Muscle layer of colon (tissue), 2 donors: Measurements from ENCODE around the gene NIN.
"Not testable (repeated sequence)": the region's sequence is repeated elsewhere in the genome, so short reads cannot be mapped to it uniquely, and the experiment has no call there.

Experiments used
- H3K27ac ChIP-seq: one replicate; pipeline ENCODE4 v1.7.0; 2013; ENCODE audit warnings: low read depth, mild to moderate bottlenecking, low read length, moderate library complexity
- H3K27me3 ChIP-seq, 2 donors: one replicate each; pipeline ENCODE4 v1.7.0; 2013; ENCODE audit warnings: low read length in 2 of 2, mild to moderate bottlenecking in 2 of 2; ENCODE audit not compliant: insufficient read depth in 2 of 2, control insufficient read depth in 1 of 2
- H3K36me3 ChIP-seq: one replicate; pipeline ENCODE4 v1.7.0; 2013; ENCODE audit warnings: mild to moderate bottlenecking, low read length; ENCODE audit not compliant: insufficient read depth
- H3K4me1 ChIP-seq: one replicate; pipeline ENCODE4 v1.7.0; 2013; ENCODE audit warnings: mild to moderate bottlenecking, low read length; ENCODE audit not compliant: insufficient read depth
- H3K4me3 ChIP-seq, 2 donors: one replicate each; pipeline ENCODE4 v1.7.0; 2013; ENCODE audit warnings: low read length in 2 of 2, low read depth in 1 of 2, mild to moderate bottlenecking in 1 of 2, moderate library complexity in 1 of 2
- H3K9ac ChIP-seq: one replicate; pipeline ENCODE4 v1.7.0; 2013; ENCODE audit warnings: low read length
- H3K9me3 ChIP-seq: one replicate; pipeline ENCODE4 v1.7.0; 2013; ENCODE audit warnings: mild to moderate bottlenecking, low read length
- donor health status: abdominal sarcoma.
- donor health status: Adenocarcinoma of cecum.

NIN gene

DNA sequence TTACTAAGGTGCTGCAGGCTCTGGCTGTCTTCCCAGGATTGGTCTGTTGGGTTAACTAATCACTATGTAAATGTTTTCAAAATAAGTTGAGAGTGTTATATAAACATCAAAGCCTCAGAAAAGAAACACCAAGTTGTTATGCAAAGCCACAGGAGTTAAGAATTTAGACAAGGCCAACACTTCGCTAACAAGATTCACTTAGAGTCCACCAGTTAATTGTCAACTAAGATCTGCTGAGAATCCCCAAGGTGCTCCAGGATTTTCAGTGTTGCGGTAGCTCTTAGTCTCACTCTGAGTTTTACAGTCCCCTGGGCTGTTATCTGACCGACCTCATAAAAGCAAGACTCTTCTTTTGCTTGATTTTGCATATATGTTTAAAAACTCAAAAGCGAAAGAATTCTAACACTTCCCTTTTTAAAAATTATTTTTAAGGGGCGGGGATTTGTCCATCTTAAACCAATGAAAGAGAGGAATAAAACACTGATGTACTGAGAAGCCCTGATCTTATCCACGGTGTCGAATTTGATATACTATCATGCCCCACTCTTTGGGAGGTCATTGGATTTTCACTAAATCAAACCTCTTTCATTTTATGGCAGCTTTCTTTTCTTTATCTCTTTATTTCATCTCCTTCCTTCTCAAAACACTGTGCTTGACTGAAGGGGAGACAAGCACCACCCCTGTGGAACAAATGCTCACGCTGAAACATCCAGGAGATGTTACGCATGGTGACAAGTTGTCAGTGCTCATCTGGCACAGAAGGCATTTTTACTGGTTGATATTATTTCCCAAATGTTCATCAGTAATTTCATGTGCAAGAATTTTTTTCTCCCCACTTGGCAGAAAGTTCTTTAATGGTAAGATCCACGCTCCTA is 7.0 kb downstream of the NIN start:
- H3K4me3 ChIP-seq: peak overlapping the region in 1 of 2 donors; percentile 24
- H3K4me1 ChIP-seq: peaks cover 18% of the 10 kb centered on the region
- no peaks in the 10 kb centered on the region for H3K36me3 ChIP-seq
- H3K27me3 ChIP-seq: no peaks in the 10 kb centered on the region
- H3K9me3 ChIP-seq: no peaks in the 10 kb centered on the region
- H3K27ac ChIP-seq: no peak overlapping the region
- H3K9ac ChIP-seq: no peak overlapping the region

DNA sequence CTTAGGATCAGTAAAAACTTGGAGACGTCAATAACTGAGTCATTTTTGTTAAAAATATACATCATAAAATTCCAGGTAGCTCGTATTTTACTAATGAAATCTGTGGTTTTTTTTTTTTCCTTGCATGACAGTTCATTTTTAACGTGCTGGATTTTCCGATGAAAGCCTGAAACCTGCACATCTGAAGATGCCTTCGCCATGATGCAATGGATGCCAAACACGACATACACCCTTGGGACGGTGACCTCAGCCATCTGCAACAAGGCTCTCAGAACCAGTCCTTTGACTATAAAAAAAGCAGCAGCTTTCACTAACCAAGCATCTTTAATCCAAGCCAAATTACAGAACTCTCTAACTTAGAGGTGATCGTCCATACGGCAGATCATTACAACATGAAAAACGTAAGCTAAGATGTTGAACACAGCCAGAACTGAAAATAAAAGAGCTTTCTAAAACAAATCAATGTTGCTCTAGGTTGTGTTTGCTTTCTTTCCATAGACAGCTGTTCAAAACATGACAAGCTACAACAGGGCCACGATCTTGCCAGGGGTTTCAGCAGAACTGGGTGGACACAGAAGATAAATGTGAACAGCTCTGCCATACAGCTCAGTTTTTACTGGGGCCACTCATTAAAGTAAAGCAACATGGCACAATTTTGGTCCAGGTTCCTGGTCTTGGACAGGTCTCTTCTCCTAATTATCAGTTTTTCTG is 7.8 kb downstream of the NIN start:
- no peaks in the 10 kb centered on the region for H3K9me3 ChIP-seq
- no peaks in the 10 kb centered on the region for H3K27me3 ChIP-seq
- H3K4me3 ChIP-seq: no peak overlapping the region
- peaks cover 17% of the 10 kb centered on the region for H3K4me1 ChIP-seq
- no peaks in the 10 kb centered on the region for H3K36me3 ChIP-seq
- no peak overlapping the region for H3K9ac ChIP-seq
- H3K27ac ChIP-seq: no peak overlapping the region

DNA sequence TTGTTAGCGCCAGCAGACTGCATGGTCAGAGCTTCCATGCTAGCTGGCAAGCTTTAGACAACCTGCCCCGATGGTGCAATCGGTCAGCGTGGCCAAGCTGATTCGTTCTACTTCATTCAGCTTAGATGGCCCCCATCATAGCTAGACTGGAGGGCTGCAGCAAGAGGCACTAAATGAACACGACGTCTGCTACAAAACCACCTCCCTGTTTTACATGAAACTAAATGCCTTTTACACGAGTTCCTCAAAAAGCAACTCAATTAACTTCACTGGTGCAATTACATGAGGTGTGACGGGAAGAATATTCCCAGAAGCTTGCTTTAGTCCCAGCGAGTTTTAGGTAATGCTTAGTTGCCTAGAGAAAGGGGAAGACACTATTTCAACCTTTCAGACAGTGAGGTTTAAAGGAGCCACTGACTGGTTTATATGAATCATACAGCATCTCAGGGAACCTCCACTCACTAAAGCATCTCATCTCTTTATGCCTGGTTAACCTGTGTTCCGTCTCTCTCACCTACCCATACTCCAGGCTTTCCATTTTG is 8.4 kb downstream of the NIN start:
- no peaks in the 10 kb centered on the region for H3K36me3 ChIP-seq
- H3K9me3 ChIP-seq: no peaks in the 10 kb centered on the region
- H3K27ac ChIP-seq: no peak overlapping the region
- no peak overlapping the region for H3K9ac ChIP-seq
- no peaks in the 10 kb centered on the region for H3K27me3 ChIP-seq
- peaks cover 17% of the 10 kb centered on the region for H3K4me1 ChIP-seq
- H3K4me3 ChIP-seq: no peak overlapping the region

DNA sequence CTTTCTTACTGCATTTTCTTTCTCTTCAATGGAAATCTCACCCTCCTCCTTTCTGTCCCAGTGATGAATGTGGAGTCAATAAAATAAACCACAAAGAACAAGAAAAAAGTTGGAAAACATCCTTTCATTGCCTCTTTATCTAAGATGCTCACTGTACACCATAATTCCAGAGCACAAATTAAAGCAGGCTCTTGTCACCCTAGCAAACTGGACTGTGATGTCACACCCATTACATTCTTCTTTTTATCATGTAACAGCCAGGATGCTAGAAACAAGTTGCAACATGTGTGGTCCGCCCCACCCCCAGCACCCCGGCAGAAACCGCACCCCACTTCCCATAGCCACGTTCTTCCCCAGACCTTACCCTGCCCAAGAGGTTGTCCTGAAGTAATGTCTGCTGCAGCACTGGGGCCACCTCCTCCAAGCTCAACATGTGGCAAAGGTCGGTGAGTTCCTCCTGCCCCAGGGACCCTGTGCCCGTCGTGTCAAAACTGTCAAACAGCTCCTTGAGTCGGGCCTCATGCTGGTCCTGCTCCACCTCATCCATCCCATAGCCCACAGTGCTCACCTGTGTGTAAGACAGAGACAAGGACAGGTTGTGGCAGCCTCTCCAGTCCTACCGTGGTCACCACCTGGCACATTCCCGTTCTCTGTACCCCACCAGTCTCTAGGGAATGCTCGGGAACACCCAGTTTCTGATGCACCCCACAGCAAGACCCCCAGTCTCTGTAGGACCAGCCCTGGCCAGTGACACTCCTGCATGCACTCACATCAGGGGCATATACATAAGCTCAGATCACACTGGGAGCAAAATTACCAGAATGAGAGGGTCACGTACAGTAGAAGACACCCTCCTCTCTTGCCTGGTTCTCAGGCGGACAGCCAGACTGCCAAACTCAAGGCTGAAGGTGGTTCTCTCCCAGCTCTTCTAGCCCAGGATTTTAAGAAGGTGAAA is 9.2 kb downstream of the NIN start:
- Histone ChIP-seq H3K4me3 (no peak overlapping the region), H3K27ac (no peak overlapping the region), H3K9ac (no peak overlapping the region), H3K36me3 (no peaks in the 10 kb centered on the region), H3K9me3 (no peaks in the 10 kb centered on the region), H3K27me3 (no peaks in the 10 kb centered on the region), H3K4me1 (peaks cover 17% of the 10 kb centered on the region)

DNA sequence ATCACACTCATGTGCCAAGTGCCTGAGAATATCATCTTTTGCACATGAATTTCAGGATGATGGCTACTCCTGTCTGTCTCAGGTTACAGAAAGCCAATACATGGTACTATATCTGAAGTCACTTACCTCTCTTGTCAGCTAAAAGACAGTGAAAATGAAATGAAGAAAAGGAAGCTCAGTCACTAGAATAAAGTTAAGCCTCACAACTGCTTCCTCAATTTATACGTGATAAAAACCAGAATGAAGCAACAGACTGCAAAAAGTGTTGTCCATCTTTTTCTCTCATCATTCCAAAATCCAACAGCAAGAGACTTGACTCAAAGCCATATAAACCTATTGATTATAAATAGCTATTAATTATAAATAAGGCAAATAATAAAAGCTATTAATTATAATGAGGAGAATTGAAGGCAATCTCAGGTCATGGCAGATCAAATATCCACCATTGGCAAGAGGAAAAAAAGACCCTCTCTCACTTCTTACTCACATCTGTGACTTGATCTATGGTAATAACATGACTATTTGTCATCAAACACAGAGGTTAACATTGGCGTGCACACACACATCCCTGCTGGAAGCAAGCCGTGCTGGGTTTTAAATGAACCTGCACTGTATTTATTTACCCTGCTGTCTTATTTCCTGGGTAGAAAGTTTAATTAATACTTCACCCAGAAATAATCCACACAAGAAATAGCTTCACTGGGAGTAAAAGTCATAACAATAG is 10.0 kb downstream of the NIN start:
- Histone ChIP-seq H3K4me1 (peaks cover 17% of the 10 kb centered on the region), H3K9me3 (no peaks in the 10 kb centered on the region)

DNA sequence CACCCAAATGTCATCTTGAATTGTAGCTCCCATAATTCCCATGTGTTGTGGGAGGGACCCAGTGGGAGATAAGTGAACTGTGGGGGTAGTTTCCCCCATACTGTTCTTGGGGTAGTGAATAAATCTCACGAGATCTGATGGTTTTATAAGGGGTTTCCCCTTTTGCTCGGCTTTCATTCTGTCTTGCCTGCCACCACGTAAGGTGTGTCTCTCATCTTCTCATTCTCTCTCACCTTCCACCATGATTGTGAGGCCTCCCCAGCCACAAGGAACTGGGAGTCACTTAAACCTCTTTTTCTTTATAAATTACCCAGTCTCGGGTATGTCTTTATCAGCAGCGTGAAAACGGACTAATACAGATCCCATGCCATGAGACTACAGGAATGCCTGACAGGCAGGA is 11.7 kb downstream of the NIN start:
- not testable (repeated sequence) for H3K36me3 ChIP-seq, H3K9me3 ChIP-seq, H3K27ac ChIP-seq, H3K9ac ChIP-seq, H3K27me3 ChIP-seq, H3K4me3 ChIP-seq
- peaks cover 17% of the 10 kb centered on the region for H3K4me1 ChIP-seq

More for the DNA sequence above, 10.0 kb downstream of the NIN start:
- H3K36me3 ChIP-seq: no peaks in the 10 kb centered on the region
- H3K4me3 ChIP-seq: no peak overlapping the region
- H3K27ac ChIP-seq: no peak overlapping the region
- no peaks in the 10 kb centered on the region for H3K27me3 ChIP-seq
- no peak overlapping the region for H3K9ac ChIP-seq

DNA sequence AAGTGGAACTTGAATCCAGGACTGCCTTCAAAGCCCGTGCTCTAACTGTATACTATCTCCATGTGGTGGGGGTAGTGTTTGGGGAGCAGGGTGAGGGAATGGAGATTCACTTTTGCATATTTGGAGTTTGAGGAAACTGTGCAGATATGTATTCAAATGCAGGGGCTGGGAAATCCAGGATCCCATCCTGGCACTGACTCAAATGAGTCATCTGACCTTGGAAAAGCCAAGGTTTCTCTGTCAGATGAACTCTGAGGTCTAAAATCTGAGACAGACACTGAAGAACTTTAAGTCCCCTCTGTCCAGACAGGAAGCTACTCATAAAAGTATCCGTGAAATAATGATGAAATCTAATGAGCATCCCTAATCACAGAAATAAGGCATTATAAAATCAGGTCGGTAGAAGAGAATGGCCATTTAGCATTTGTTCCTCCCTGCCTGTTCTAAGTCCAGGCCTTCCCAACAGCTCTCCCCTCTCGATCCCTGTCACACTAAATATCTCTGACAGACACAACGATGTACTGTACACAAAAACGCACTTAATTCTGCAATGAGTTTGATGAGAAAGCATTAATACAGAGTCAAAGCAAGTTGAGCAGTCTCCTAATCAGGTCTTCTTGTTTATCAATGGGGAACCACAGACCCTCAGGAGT is 14.4 kb downstream of the NIN start:
- Histone ChIP-seq H3K4me3 (no peak overlapping the region), H3K9ac (no peak overlapping the region), H3K27ac (no peak overlapping the region), H3K4me1 (no peaks in the 10 kb centered on the region), H3K9me3 (no peaks in the 10 kb centered on the region), H3K36me3 (no peaks in the 10 kb centered on the region), H3K27me3 (no peaks in the 10 kb centered on the region)

DNA sequence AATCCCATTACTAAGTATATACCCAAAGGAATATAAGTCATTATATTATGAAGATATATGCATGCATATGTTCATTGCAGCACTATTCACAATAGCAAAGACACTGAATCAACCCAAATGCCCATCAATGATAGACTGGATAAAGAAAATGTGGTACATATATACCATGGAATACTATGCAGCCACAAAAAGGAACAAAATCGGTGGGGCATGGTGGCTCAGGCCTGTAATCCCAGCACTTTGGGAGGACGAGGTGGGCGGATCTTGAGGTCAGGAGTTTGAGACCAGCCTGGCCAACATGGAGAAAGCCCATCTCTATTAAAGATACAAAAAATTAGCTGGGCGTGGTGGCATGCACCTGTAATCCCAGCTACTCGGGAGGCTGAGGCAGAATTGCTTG is 15.4 kb downstream of the NIN start:
- not testable (repeated sequence) for H3K4me1 ChIP-seq, H3K9ac ChIP-seq, H3K36me3 ChIP-seq, H3K27ac ChIP-seq, H3K4me3 ChIP-seq, H3K27me3 ChIP-seq, H3K9me3 ChIP-seq

DNA sequence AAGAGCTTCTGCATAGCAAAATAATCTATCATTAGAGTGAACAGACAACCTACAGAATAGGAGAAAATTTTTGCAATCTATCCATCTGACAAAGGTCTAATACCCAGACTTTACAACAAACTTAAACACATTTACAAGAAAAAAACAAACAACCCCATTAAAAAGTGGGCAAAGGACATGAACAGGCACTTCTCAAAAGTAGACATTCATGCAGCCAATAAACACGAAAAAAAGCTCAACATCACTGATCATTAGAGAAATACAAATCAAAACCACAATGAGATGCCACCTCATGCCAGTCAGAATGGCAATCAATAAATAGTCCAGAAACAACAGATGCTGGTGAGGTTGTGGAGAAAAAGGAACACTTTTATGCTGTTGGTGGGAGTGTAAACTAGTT is 15.9 kb downstream of the NIN start:
- not testable (repeated sequence) for H3K9ac ChIP-seq, H3K9me3 ChIP-seq, H3K4me3 ChIP-seq, H3K27me3 ChIP-seq, H3K27ac ChIP-seq, H3K4me1 ChIP-seq, H3K36me3 ChIP-seq

DNA sequence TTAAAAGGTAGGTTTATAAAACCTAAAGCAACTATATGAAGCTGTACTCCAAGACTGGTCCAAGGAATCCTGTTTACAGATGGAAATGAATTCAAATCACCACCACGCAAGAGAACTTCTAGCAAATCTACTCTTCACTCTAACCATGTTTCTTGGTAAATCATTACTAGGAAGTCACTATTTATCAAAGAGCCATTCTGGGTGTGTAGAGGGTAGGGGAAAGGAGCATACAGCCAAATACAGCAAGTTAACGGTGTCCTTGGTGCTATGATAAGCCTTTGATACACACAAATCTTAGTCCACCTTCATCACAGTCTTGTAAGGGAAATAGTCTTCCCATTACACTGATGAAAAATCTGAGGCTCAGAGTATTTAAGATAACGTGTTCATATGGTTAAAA is 16.8 kb downstream of the NIN start:
- Histone ChIP-seq H3K9me3 (no peaks in the 10 kb centered on the region), H3K4me1 (no peaks in the 10 kb centered on the region), H3K4me3 (no peak overlapping the region), H3K27ac (no peak overlapping the region), H3K36me3 (no peaks in the 10 kb centered on the region), H3K9ac (no peak overlapping the region), H3K27me3 (no peaks in the 10 kb centered on the region)
